ENCODE measurements around the gene LYPD6B.

DNA sequence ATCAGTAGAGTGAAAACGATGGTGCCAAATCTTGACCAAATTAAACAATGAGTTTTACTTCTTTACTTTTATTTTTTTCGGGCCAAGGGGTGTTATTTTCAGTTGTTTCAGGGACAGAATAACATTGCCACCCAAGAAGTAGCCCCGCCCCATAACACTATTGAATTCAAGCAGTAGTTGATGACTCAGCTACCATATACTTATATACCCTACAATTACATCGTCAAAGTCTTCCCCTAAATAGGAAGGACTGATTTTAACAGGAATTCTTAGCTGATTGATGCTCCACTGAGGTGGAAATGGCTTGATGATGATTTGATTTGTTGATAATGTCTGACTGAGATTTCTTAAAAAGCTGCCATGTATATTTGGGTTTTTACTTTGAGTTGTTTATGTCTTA, 24.7 kb downstream of the LYPD6B start:
- TF ChIP-seq, protein P1, sequence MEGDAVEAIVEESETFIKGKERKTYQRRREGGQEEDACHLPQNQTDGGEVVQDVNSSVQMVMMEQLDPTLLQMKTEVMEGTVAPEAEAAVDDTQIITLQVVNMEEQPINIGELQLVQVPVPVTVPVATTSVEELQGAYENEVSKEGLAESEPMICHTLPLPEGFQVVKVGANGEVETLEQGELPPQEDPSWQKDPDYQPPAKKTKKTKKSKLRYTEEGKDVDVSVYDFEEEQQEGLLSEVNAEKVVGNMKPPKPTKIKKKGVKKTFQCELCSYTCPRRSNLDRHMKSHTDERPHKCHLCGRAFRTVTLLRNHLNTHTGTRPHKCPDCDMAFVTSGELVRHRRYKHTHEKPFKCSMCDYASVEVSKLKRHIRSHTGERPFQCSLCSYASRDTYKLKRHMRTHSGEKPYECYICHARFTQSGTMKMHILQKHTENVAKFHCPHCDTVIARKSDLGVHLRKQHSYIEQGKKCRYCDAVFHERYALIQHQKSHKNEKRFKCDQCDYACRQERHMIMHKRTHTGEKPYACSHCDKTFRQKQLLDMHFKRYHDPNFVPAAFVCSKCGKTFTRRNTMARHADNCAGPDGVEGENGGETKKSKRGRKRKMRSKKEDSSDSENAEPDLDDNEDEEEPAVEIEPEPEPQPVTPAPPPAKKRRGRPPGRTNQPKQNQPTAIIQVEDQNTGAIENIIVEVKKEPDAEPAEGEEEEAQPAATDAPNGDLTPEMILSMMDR (IDR thresholded peaks at IDR 0.05), result no peak
- TF ChIP-seq POLR2A (IDR thresholded peaks at IDR 0.05), result no peak

All from body of pancreas (tissue), 4 donors.